ENCODE measurements around the gene SLC25A34. TPM values are rescaled to one million over a fixed set of nuclear protein-coding genes. Genes with fewer than 3 reads are reported as not detected.
A peak's percentile ranks its signal among the peaks of the same experiment; 100 is the strongest.

Gene SLC25A34
- total and polyA plus RNA-seq, 8 donors = 1.4 to 6.2 (median 4.2) TPM

- no peak for ATAC-seq
- H3K27ac ChIP-seq = no peak overlapping the region
- no peak overlapping the region for H3K4me3 ChIP-seq
- peaks cover 14 to 24% of the 10 kb centered on the region in 2 donors for H3K4me1 ChIP-seq
- H3K9me3 ChIP-seq = no peaks in the 10 kb centered on the region
- peaks cover 0 to 13% of the 10 kb centered on the region in 2 donors for H3K36me3 ChIP-seq
- intact Hi-C loops (cut with DNase I) = no loop called here
- DNase-seq = no peak
- no peaks in the 10 kb centered on the region for H3K27me3 ChIP-seq
- TF ChIP-seq, protein P1, sequence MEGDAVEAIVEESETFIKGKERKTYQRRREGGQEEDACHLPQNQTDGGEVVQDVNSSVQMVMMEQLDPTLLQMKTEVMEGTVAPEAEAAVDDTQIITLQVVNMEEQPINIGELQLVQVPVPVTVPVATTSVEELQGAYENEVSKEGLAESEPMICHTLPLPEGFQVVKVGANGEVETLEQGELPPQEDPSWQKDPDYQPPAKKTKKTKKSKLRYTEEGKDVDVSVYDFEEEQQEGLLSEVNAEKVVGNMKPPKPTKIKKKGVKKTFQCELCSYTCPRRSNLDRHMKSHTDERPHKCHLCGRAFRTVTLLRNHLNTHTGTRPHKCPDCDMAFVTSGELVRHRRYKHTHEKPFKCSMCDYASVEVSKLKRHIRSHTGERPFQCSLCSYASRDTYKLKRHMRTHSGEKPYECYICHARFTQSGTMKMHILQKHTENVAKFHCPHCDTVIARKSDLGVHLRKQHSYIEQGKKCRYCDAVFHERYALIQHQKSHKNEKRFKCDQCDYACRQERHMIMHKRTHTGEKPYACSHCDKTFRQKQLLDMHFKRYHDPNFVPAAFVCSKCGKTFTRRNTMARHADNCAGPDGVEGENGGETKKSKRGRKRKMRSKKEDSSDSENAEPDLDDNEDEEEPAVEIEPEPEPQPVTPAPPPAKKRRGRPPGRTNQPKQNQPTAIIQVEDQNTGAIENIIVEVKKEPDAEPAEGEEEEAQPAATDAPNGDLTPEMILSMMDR (IDR thresholded peaks at IDR 0.05) = no peak
Measured at GRCh38 chr1:15739745-15740144, 3.7 kb downstream of the SLC25A34 start.

- TF ChIP-seq, protein P1 (IDR thresholded peaks at IDR 0.05) = peak; percentile 73 to 75
- Histone ChIP-seq H3K4me1 (peaks cover 5 to 10% of the 10 kb centered on the region in 2 donors), H3K9me3 (no peaks in the 10 kb centered on the region), H3K27ac (no peak overlapping the region), H3K36me3 (peaks cover 0 to 4% of the 10 kb centered on the region in 2 donors), H3K4me3 (no peak overlapping the region), H3K27me3 (no peaks in the 10 kb centered on the region)
- peak; percentile 97 for ATAC-seq
- peak; percentile 49 to 92 (median 82) for DNase-seq
- intact Hi-C loops (cut with DNase I) = no loop called here
Measured at GRCh38 chr1:15740924-15741850, 5.1 kb downstream of the SLC25A34 start.

DNA sequence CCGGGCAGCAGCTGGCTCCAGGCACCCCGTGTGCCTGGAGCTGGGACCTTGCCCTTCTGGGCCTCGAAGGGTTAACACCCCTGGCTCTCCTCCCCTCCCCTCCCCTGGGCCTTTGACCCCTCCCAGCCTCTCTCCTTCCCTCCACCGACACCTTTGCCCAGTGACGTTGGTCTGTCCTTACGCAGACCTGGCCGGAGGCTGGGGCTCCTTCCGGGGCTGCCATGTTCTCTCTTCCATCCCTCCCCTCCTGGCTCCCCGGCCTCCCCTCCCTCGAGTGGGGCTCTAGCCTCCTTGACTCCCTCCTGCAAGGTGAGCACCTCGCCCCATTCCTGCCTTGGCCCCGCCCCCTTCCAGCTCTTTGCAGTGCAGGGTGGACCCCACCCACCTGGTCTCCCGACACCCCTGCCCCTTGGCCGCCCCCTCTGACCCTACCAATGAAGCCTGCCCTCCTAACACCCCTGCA, 6.3 kb downstream of the SLC25A34 start, which contains the start of gene TMEM82:
TMEM82 (plus strand) TSS at position 161 of the 463 bp plus-strand sequence; CDS start at position 222, 61 bp downstream.
- ATAC-seq = no peak

DNA sequence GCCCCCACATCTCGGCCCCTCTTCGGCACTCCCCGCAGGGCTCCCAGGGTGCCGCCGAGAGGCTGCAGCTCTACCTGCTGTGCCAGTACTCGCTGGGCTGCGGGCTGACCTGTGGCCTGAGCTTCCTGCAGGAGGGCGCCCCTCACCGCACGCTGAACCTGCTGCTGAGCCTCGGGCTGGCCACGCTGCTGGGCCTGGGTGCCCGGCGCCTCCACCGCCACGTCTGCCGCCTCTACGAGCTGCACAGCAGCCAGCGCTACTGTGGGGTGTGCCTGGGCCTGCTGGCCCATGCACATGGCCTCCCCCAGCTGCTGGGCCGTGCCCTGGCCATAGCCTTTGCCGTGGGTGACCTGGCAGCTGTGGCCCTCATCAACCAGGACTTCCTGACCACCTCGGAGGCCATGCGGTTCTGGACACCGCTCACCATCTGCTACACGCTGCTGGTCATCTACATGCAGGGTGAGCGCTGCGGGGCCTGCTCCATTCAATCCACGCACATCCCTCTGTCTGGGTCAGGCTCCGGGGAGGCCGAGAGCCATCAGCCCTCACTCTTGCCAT, 8.1 kb downstream of the SLC25A34 start:
- H3K4me3 ChIP-seq = no peak overlapping the region
- H3K9me3 ChIP-seq = no peaks in the 10 kb centered on the region
- H3K27me3 ChIP-seq = no peaks in the 10 kb centered on the region
- peaks cover 0 to 3% of the 10 kb centered on the region in 2 donors for H3K4me1 ChIP-seq
- intact Hi-C loops (cut with DNase I) = no loop called here
- no peaks in the 10 kb centered on the region for H3K36me3 ChIP-seq
- TF ChIP-seq, protein P1 (IDR thresholded peaks at IDR 0.05) = no peak
- DNase-seq = no peak
- ATAC-seq = no peak
- no peak overlapping the region for H3K27ac ChIP-seq

More for the DNA sequence above, 6.3 kb downstream of the SLC25A34 start, which contains the start of gene TMEM82:
- intact Hi-C loops (cut with DNase I) = no loop called here
- no peak for DNase-seq
- no peaks in the 10 kb centered on the region for H3K9me3 ChIP-seq
- TF ChIP-seq, protein P1 (IDR thresholded peaks at IDR 0.05) = no peak
- peaks cover 0 to 3% of the 10 kb centered on the region in 2 donors for H3K4me1 ChIP-seq
- no peak within 1 kb of the TSS for H3K4me3 ChIP-seq
- no peaks in the 10 kb centered on the region for H3K27me3 ChIP-seq
- H3K36me3 ChIP-seq = no peaks in the 10 kb centered on the region
- no peak within 1 kb of the TSS for H3K27ac ChIP-seq

- H3K9me3 ChIP-seq = no peaks in the 10 kb centered on the region
- no peaks in the 10 kb centered on the region for H3K27me3 ChIP-seq
- DNase-seq = no peak
- TF ChIP-seq, protein P1 (IDR thresholded peaks at IDR 0.05) = no peak
- H3K27ac ChIP-seq = no peak overlapping the region
- ATAC-seq = no peak
- peaks cover 0 to 9% of the 10 kb centered on the region in 2 donors for H3K4me1 ChIP-seq
- intact Hi-C loops (cut with DNase I) = no loop called here
- H3K4me3 ChIP-seq = no peak overlapping the region
- no peaks in the 10 kb centered on the region for H3K36me3 ChIP-seq
Measured at GRCh38 chr1:15747378-15747777, 11.3 kb downstream of the SLC25A34 start.
